Measurements from ENCODE around the gene ST7. TPM values are rescaled to one million over a fixed set of nuclear protein-coding genes. Genes with fewer than 3 reads are reported as not detected.

Gene ST7
- total and polyA plus RNA-seq, 2 experiments from 2014 or later = 31.2 to 38.5 TPM

- Histone ChIP-seq H3K9me2 (replicated peaks; ENCODE audit: insufficient read depth) (no peaks in the 10 kb centered on the region), H4K20me1 (ENCODE audit: insufficient read depth, poor library complexity, severe bottlenecking) (no peaks in the 10 kb centered on the region), H3K4me1 (ENCODE audit: insufficient read depth) (peaks cover 20% of the 10 kb centered on the region), H3K9me3 (ENCODE audit: low read depth) (no peaks in the 10 kb centered on the region), H3K36me3 (replicated peaks; ENCODE audit: insufficient read depth, low read depth) (no peaks in the 10 kb centered on the region), H3K4me2 (no peak overlapping the region), H3K79me2 (no peaks in the 10 kb centered on the region), H3K4me3 (no peak overlapping the region), H3K27me3 (no peaks in the 10 kb centered on the region), H2AFZ (no peak overlapping the region), H3K27ac (no peak overlapping the region)
- WGBS (ENCODE audit: low lambda C conversion rate, missing lambda C conversion rate) = 72% methylated on average over 5 of the region's 5 CpGs
- TF ChIP-seq CTCF (IDR thresholded peaks at IDR 0.05; ENCODE audit: poor library complexity) (no peak), EZH2phosphoT487 (IDR thresholded peaks at IDR 0.05; ENCODE audit: low read depth, severe bottlenecking, unreplicated experiment) (no peak), EZH2 (IDR thresholded peaks at IDR 0.05; ENCODE audit: borderline replicate concordance) (no peak)
- no peak for DNase-seq (ENCODE audit: low spot score)
Observed at GRCh38 chr7:117220836-117221235, 267.5 kb downstream of the ST7 start.

- no peaks in the 10 kb centered on the region for H3K27me3 ChIP-seq
- no peak overlapping the region for H3K27ac ChIP-seq
- 49% methylated on average over 6 of the region's 6 CpGs for WGBS (ENCODE audit: low lambda C conversion rate, missing lambda C conversion rate)
- H4K20me1 ChIP-seq (ENCODE audit: insufficient read depth, poor library complexity, severe bottlenecking) = no peaks in the 10 kb centered on the region
- H3K36me3 ChIP-seq (replicated peaks; ENCODE audit: insufficient read depth, low read depth) = no peaks in the 10 kb centered on the region
- H3K4me3 ChIP-seq = no peak overlapping the region
- no peak overlapping the region for H2AFZ ChIP-seq
- H3K4me2 ChIP-seq = no peak overlapping the region
- H3K79me2 ChIP-seq = no peaks in the 10 kb centered on the region
- H3K4me1 ChIP-seq (ENCODE audit: insufficient read depth) = peaks cover 6% of the 10 kb centered on the region
- no peak for DNase-seq (ENCODE audit: low spot score)
- no peak for TF ChIP-seq EZH2phosphoT487 (IDR thresholded peaks at IDR 0.05; ENCODE audit: low read depth, severe bottlenecking, unreplicated experiment)
- TF ChIP-seq CTCF (IDR thresholded peaks at IDR 0.05; ENCODE audit: poor library complexity) = no peak
- TF ChIP-seq EZH2 (IDR thresholded peaks at IDR 0.05; ENCODE audit: borderline replicate concordance) = no peak
- no peaks in the 10 kb centered on the region for H3K9me2 ChIP-seq (replicated peaks; ENCODE audit: insufficient read depth)
- H3K9me3 ChIP-seq (ENCODE audit: low read depth) = no peaks in the 10 kb centered on the region
Observed at GRCh38 chr7:117225536-117225935, 272.2 kb downstream of the ST7 start.

GRCh38 chr7:117227091-117227490, 273.8 kb downstream of the ST7 start:
- Histone ChIP-seq H3K36me3 (replicated peaks; ENCODE audit: insufficient read depth, low read depth) (no peaks in the 10 kb centered on the region), H3K9me2 (replicated peaks; ENCODE audit: insufficient read depth) (no peaks in the 10 kb centered on the region), H4K20me1 (ENCODE audit: insufficient read depth, poor library complexity, severe bottlenecking) (no peaks in the 10 kb centered on the region), H3K27ac (no peak overlapping the region), H3K9me3 (ENCODE audit: low read depth) (no peaks in the 10 kb centered on the region), H3K4me3 (no peak overlapping the region), H3K4me2 (no peak overlapping the region), H2AFZ (no peak overlapping the region), H3K4me1 (ENCODE audit: insufficient read depth) (peaks cover 12% of the 10 kb centered on the region), H3K27me3 (no peaks in the 10 kb centered on the region), H3K79me2 (no peaks in the 10 kb centered on the region)
- DNase-seq (ENCODE audit: low spot score) = no peak
- no peak for TF ChIP-seq EZH2 (IDR thresholded peaks at IDR 0.05; ENCODE audit: borderline replicate concordance)
- no peak for TF ChIP-seq CTCF (IDR thresholded peaks at IDR 0.05; ENCODE audit: poor library complexity)
- no peak for TF ChIP-seq EZH2phosphoT487 (IDR thresholded peaks at IDR 0.05; ENCODE audit: low read depth, severe bottlenecking, unreplicated experiment)
- WGBS (ENCODE audit: low lambda C conversion rate, missing lambda C conversion rate) = 89% methylated on average over 4 of the region's 4 CpGs

GRCh38 chr7:117229350-117229749, 276.0 kb downstream of the ST7 start:
- no peak for TF ChIP-seq EZH2phosphoT487 (IDR thresholded peaks at IDR 0.05; ENCODE audit: low read depth, severe bottlenecking, unreplicated experiment)
- TF ChIP-seq CTCF (IDR thresholded peaks at IDR 0.05; ENCODE audit: poor library complexity) = no peak
- no peak for TF ChIP-seq EZH2 (IDR thresholded peaks at IDR 0.05; ENCODE audit: borderline replicate concordance)
- Histone ChIP-seq H3K27ac (no peak overlapping the region), H3K4me3 (no peak overlapping the region), H3K9me2 (replicated peaks; ENCODE audit: insufficient read depth) (no peaks in the 10 kb centered on the region), H3K4me2 (no peak overlapping the region), H2AFZ (no peak overlapping the region), H3K27me3 (no peaks in the 10 kb centered on the region), H3K9me3 (ENCODE audit: low read depth) (no peaks in the 10 kb centered on the region), H4K20me1 (ENCODE audit: insufficient read depth, poor library complexity, severe bottlenecking) (no peaks in the 10 kb centered on the region), H3K79me2 (no peaks in the 10 kb centered on the region), H3K36me3 (replicated peaks; ENCODE audit: insufficient read depth, low read depth) (no peaks in the 10 kb centered on the region), H3K4me1 (ENCODE audit: insufficient read depth) (peaks cover 12% of the 10 kb centered on the region)
- DNase-seq (ENCODE audit: low spot score) = peak; percentile 26
- WGBS (ENCODE audit: low lambda C conversion rate, missing lambda C conversion rate) = 84% methylated on average over 3 of the region's 3 CpGs

Measured in hepatocyte (in vitro differentiated cells).